SK-N-SH (cell line): Measurements from ENCODE around the gene ACVR1B. TPM values are rescaled to one million over a fixed set of nuclear protein-coding genes. Genes with fewer than 3 reads are reported as not detected.

Source experiments
- CTCF ChIA-PET: fragments of 300-600, 350-600 bp; formaldehyde crosslinking; extraction: SDS; loops from one replicate; lab custom pipeline; 2021; lab: Yijun Ruan, JAX
- POLR2A ChIA-PET: fragments of 350-600 bp; sonication (Branson Sonifier 250); formaldehyde crosslinking; extraction: SDS; loops from one replicate; lab custom pipeline; 2020; ENCODE audit warnings: antibody characterized with exemption, inconsistent platforms; lab: Yijun Ruan, JAX
- DNase-seq: peaks from one replicate; pipeline ENCODE4 v3.0.0; 2012
- H2AFZ ChIP-seq: fragments of 200-600 bp; sonication (generic); 2 replicates; pipeline ENCODE4 v1.8.1; 2016; ENCODE audit warnings: antibody characterized with exemption, mild to moderate bottlenecking, low read depth
- H3F3A ChIP-seq: fragments of 200-600 bp; sonication (generic); replicated peaks from 2 replicates; pipeline ENCODE3; 2016; ENCODE audit warnings: antibody characterized with exemption, mild to moderate bottlenecking; ENCODE audit not compliant: insufficient read depth
- H3K27ac ChIP-seq, 2 experiments: fragments of 200-500 bp in 1 of 2; fragments of 200-600 bp in 1 of 2; sonication (Bioruptor generic) in 1 of 2; sonication (generic), shearing (Covaris generic) in 1 of 2; 2 replicates each; pipeline versions ENCODE4 v1.5.1 to v1.6.1; 2014 to 2016; ENCODE audit warnings: low read depth in 2 of 2, inconsistent platforms in 1 of 2, low read length in 1 of 2, mild to moderate bottlenecking in 1 of 2, mixed read lengths in 1 of 2
- H3K27me3 ChIP-seq: fragments of 200-600 bp; sonication (generic), shearing (Covaris generic); 2 replicates; pipeline ENCODE4 v1.6.1; 2016; ENCODE audit warnings: mixed run types; ENCODE audit not compliant: insufficient read depth
- H3K36me3 ChIP-seq, 2 experiments: fragments of 200-500 bp in 1 of 2; fragments of 200-600 bp in 1 of 2; sonication (Bioruptor generic) in 1 of 2; sonication (generic) in 1 of 2; replicated peaks in 1 of 2; 2 replicates each; pipeline versions ENCODE3 to v1.5.1; 2014 to 2016; ENCODE audit warnings: low read length in 1 of 2, mild to moderate bottlenecking in 1 of 2; ENCODE audit not compliant: insufficient read depth in 2 of 2, control insufficient read depth in 1 of 2
- H3K4me1 ChIP-seq, 2 experiments: fragments of 200-500 bp in 1 of 2; fragments of 200-600 bp in 1 of 2; sonication (Bioruptor generic) in 1 of 2; sonication (generic), shearing (Covaris generic) in 1 of 2; 2 replicates each; pipeline versions ENCODE4 v1.5.1 to v1.6.1; 2014 to 2016; ENCODE audit warnings: low read depth in 1 of 2, low read length in 1 of 2, mixed run types in 1 of 2; ENCODE audit not compliant: insufficient read depth in 2 of 2, control insufficient read depth in 1 of 2
- H3K4me2 ChIP-seq: fragments of 200-600 bp; sonication (generic), shearing (Covaris generic); 2 replicates; pipeline ENCODE4 v1.6.1; 2017; ENCODE audit warnings: mixed run types
- H3K4me3 ChIP-seq, 2 experiments: fragments of 200-500 bp in 1 of 2; fragments of 200-600 bp in 1 of 2; sonication (Bioruptor generic) in 1 of 2; sonication (generic), shearing (Covaris generic) in 1 of 2; 2 replicates each; pipeline versions ENCODE4 v1.5.1 to v1.8.1; 2014 to 2016; ENCODE audit warnings: low read depth in 2 of 2, inconsistent platforms in 1 of 2, low read length in 1 of 2, mild to moderate bottlenecking in 1 of 2, mixed read lengths in 1 of 2, moderate library complexity in 1 of 2
- H3K79me2 ChIP-seq: fragments of 200-600 bp; sonication (generic); 2 replicates; pipeline ENCODE4 v1.8.1; 2017; ENCODE audit warnings: mild to moderate bottlenecking; ENCODE audit not compliant: insufficient read depth
- H3K9ac ChIP-seq: fragments of 200-600 bp; sonication (generic); 2 replicates; pipeline ENCODE4 v1.6.1; 2017; ENCODE audit warnings: mixed run types
- H3K9me2 ChIP-seq: fragments of 200-600 bp; sonication (generic); 2 replicates; pipeline ENCODE4 v1.6.1; 2017; ENCODE audit warnings: mixed run types
- H3K9me3 ChIP-seq: fragments of 200-600 bp; sonication (generic); 2 replicates; pipeline ENCODE4 v1.6.1; 2017; ENCODE audit warnings: mixed run types, mild to moderate bottlenecking, moderate library complexity
- H4K20me1 ChIP-seq: fragments of 200-600 bp; sonication (generic); 2 replicates; pipeline ENCODE4 v1.6.1; 2017; ENCODE audit warnings: mild to moderate bottlenecking, mixed run types; ENCODE audit not compliant: insufficient read depth
- CHD2 ChIP-seq: fragments of 150-350 bp; IDR thresholded peaks from 2 replicates; pipeline ENCODE4 v1.6.1; 2018; ENCODE audit warnings: low read length; ENCODE audit not compliant: partially characterized antibody
- EP300 ChIP-seq, 2 experiments: IDR thresholded peaks; 2 replicates each; pipeline versions ENCODE4 v1.4.0 to v1.6.1; 2012; ENCODE audit warnings: borderline replicate concordance in 1 of 2, low read depth in 1 of 2, low read length in 1 of 2
- EZH2phosphoT487 ChIP-seq: fragments of 200-600 bp; sonication (generic); IDR thresholded peaks from 2 replicates; pipeline ENCODE4 v1.6.1; 2017; ENCODE audit warnings: low read depth, mixed run types, mild to moderate bottlenecking, antibody characterized with exemption, moderate library complexity, borderline replicate concordance
- FOSL2 ChIP-seq: IDR thresholded peaks from 2 replicates; pipeline ENCODE4 v1.4.0; 2012; ENCODE audit warnings: low read depth, mild to moderate bottlenecking, moderate library complexity, borderline replicate concordance
- GATA2 ChIP-seq: sonication (generic); formaldehyde crosslinking; IDR thresholded peaks from 2 replicates; pipeline ENCODE4 v1.5.0; 2020; ENCODE audit warnings: mild to moderate bottlenecking, missing genetic modification reagents
- MAX ChIP-seq: IDR thresholded peaks from 2 replicates; pipeline ENCODE4 v1.4.0; 2012; ENCODE audit warnings: low read depth
- NFIC ChIP-seq: IDR thresholded peaks from 2 replicates; pipeline ENCODE4 v1.4.0; 2012; ENCODE audit warnings: borderline replicate concordance
- NRF1 ChIP-seq: IDR thresholded peaks from 2 replicates; pipeline ENCODE4 v1.6.1; 2012; ENCODE audit warnings: low read depth, mild to moderate bottlenecking, low read length
- PBX3 ChIP-seq: IDR thresholded peaks from 2 replicates; pipeline ENCODE4; 2012
- POLR2AphosphoS5 ChIP-seq: IDR thresholded peaks from 2 replicates; pipeline ENCODE4 v1.6.1; 2012; ENCODE audit warnings: low read depth, low read length
- RAD21 ChIP-seq: IDR thresholded peaks from 2 replicates; pipeline ENCODE4 v1.6.1; 2012; ENCODE audit warnings: mild to moderate bottlenecking, low read length
- RFX5 ChIP-seq: IDR thresholded peaks from 2 replicates; pipeline ENCODE4 v1.6.1; 2012; ENCODE audit warnings: mild to moderate bottlenecking, improper control_type of control experiment, low read length
- TAF1 ChIP-seq: IDR thresholded peaks from 2 replicates; pipeline ENCODE4 v1.6.1; 2012; ENCODE audit warnings: low read depth, mild to moderate bottlenecking, low read length, moderate library complexity, borderline replicate concordance
- USF2 ChIP-seq: fragments of 150-350 bp; IDR thresholded peaks from 2 replicates; pipeline ENCODE4 v1.6.1; 2017; ENCODE audit warnings: antibody characterized with exemption, low read length, low read depth, borderline replicate concordance
- YY1 ChIP-seq: IDR thresholded peaks from 2 replicates; pipeline ENCODE4 v1.4.0; 2012; ENCODE audit warnings: low read depth, mild to moderate bottlenecking
- WGBS: methylation state at CpG from one replicate; pipeline ENCODE4 v1.1.6; 2017; ENCODE audit warnings: low lambda C conversion rate; 5-methylcytosine and 5-hydroxymethylcytosine counted together
- polyA plus RNA-seq, 3 experiments: library from polyadenylated mRNA; depleted of rRNA; stranded (reverse); fragments of >200 nt; gene quantifications; 2 replicates each; pipeline ENCODE4 v1.2.3, GENCODE V29; 2012
- TF ChIP-seq, protein P1 (sequence below): IDR thresholded peaks from 2 replicates; pipeline ENCODE4 v1.4.0; 2012; ENCODE audit warnings: low read depth, borderline replicate concordance
- TF ChIP-seq, protein P2 (sequence below): IDR thresholded peaks from 2 replicates; pipeline ENCODE4 v1.4.0; 2012; ENCODE audit warnings: low read depth, borderline replicate concordance
- TF ChIP-seq, protein P3 (sequence below): IDR thresholded peaks from 2 replicates; pipeline ENCODE4 v1.6.1; 2012; ENCODE audit warnings: mild to moderate bottlenecking, low read depth, low read length, moderate library complexity

The ACVR1B gene
- polyA plus RNA-seq, 1 of the 3 experiments (the other 2 are of a cell fraction), result 12.1 TPM

- Histone ChIP-seq H3F3A (peaks cover 5% of the 10 kb centered on the region), H3K9me2 (no peaks in the 10 kb centered on the region), H3K9ac (no peak overlapping the region), H3K36me3 (peaks cover 0 to 2% of the 10 kb centered on the region in 2 experiments), H3K27me3 (no peaks in the 10 kb centered on the region), H3K27ac (no peak overlapping the region), H3K4me2 (no peak overlapping the region), H2AFZ (no peak overlapping the region), H3K4me1 (peaks cover 0 to 13% of the 10 kb centered on the region in 2 experiments; a peak in 1 of 4 replicates), H3K79me2 (no peaks in the 10 kb centered on the region), H3K4me3 (no peak overlapping the region), H3K9me3 (no peaks in the 10 kb centered on the region), H4K20me1 (no peaks in the 10 kb centered on the region)
- TF ChIP-seq EZH2phosphoT487 (no peak), CHD2 (no peak), MAX (no peak), TAF1 (no peak), NRF1 (no peak), USF2 (no peak), POLR2AphosphoS5 (no peak), PBX3 (no peak), YY1 (no peak), NFIC (no peak), EP300 (IDR thresholded peaks at IDR 0.05; ENCODE audit: borderline replicate concordance in 1 of 2, low read depth in 1 of 2, low read length in 1 of 2) (no peak), RAD21 (no peak), FOSL2 (no peak), RFX5 (no peak), GATA2 (CRISPR knock-in tag) (no peak)
- TF ChIP-seq, protein P1, sequence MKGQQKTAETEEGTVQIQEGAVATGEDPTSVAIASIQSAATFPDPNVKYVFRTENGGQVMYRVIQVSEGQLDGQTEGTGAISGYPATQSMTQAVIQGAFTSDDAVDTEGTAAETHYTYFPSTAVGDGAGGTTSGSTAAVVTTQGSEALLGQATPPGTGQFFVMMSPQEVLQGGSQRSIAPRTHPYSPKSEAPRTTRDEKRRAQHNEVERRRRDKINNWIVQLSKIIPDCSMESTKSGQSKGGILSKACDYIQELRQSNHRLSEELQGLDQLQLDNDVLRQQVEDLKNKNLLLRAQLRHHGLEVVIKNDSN, result no peak
- TF ChIP-seq, protein P2, sequence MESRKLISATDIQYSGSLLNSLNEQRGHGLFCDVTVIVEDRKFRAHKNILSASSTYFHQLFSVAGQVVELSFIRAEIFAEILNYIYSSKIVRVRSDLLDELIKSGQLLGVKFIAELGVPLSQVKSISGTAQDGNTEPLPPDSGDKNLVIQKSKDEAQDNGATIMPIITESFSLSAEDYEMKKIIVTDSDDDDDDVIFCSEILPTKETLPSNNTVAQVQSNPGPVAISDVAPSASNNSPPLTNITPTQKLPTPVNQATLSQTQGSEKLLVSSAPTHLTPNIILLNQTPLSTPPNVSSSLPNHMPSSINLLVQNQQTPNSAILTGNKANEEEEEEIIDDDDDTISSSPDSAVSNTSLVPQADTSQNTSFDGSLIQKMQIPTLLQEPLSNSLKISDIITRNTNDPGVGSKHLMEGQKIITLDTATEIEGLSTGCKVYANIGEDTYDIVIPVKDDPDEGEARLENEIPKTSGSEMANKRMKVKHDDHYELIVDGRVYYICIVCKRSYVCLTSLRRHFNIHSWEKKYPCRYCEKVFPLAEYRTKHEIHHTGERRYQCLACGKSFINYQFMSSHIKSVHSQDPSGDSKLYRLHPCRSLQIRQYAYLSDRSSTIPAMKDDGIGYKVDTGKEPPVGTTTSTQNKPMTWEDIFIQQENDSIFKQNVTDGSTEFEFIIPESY, result no peak
- TF ChIP-seq, protein P3, sequence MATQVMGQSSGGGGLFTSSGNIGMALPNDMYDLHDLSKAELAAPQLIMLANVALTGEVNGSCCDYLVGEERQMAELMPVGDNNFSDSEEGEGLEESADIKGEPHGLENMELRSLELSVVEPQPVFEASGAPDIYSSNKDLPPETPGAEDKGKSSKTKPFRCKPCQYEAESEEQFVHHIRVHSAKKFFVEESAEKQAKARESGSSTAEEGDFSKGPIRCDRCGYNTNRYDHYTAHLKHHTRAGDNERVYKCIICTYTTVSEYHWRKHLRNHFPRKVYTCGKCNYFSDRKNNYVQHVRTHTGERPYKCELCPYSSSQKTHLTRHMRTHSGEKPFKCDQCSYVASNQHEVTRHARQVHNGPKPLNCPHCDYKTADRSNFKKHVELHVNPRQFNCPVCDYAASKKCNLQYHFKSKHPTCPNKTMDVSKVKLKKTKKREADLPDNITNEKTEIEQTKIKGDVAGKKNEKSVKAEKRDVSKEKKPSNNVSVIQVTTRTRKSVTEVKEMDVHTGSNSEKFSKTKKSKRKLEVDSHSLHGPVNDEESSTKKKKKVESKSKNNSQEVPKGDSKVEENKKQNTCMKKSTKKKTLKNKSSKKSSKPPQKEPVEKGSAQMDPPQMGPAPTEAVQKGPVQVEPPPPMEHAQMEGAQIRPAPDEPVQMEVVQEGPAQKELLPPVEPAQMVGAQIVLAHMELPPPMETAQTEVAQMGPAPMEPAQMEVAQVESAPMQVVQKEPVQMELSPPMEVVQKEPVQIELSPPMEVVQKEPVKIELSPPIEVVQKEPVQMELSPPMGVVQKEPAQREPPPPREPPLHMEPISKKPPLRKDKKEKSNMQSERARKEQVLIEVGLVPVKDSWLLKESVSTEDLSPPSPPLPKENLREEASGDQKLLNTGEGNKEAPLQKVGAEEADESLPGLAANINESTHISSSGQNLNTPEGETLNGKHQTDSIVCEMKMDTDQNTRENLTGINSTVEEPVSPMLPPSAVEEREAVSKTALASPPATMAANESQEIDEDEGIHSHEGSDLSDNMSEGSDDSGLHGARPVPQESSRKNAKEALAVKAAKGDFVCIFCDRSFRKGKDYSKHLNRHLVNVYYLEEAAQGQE, result no peak
- no peak for DNase-seq
- 75% methylated on average over 6 of the region's 6 CpGs for WGBS
- ChIA-PET POLR2A (interaction anchor here (0.6 to 1.5 kb wide), 5 partner anchors 17 to 1934 kb away, joined by 3 to 6 read pairs (median 3); no protein-coding TSS in a partner anchor), CTCF (interaction anchor here (0.7 to 13.1 kb wide), 23 partner anchors 10 to 368 kb away, joined by 3 to 526 read pairs (median 4); partner anchors contain the start of gene ANKRD33)
These were observed 52.1 kb downstream of the ACVR1B start for GRCh38 chr12:52003591-52003990.
